GM19043 (cell line): ENCODE results near the gene CHRNA4.
"Not testable (repeated sequence)": the region's sequence is repeated elsewhere in the genome, so short reads cannot be mapped to it uniquely, and the experiment has no call there.

Experiments
- ATAC-seq: cut with Tn5 transposase; IDR thresholded peaks from one replicate; pipeline ENCODE4 v1.9.1; 2021; ENCODE audit warnings: low read depth; ENCODE audit not compliant: unreplicated experiment

The CHRNA4 gene

GRCh38 chr20:63313349-63314014, 47.7 kb downstream of the CHRNA4 start:
- no peak for ATAC-seq

DNA sequence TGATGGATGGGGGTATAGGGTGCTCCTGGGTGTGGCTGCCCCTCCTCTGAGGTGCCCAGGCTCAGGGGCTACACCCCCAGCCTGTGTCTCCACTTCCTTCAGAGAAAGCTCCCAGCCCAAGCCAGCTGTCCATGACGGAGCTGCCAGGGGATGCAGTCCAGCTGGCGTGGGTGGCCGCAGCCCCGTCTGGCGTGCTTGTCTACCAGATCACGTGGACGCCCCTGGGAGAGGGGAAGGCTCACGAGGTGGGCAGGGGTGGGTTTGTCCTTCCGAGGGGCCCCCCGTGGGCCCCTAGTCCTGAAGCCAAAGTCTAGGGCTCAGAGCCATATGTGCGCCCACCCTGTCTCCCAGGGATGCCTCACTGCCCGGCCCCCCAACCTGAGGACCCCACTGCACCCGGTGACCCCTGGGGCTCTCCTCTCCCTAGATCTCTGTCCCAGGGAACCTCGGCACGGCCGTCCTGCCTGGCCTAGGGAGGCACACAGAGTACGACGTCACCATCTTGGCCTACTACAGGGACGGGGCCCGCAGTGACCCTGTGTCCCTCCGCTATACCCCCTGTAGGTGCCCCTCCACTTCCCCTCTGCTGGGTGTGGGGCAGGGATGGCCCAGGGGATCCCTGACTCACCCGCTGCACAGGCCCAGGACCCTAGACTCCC, 48.3 kb downstream of the CHRNA4 start:
- no peak for ATAC-seq

DNA sequence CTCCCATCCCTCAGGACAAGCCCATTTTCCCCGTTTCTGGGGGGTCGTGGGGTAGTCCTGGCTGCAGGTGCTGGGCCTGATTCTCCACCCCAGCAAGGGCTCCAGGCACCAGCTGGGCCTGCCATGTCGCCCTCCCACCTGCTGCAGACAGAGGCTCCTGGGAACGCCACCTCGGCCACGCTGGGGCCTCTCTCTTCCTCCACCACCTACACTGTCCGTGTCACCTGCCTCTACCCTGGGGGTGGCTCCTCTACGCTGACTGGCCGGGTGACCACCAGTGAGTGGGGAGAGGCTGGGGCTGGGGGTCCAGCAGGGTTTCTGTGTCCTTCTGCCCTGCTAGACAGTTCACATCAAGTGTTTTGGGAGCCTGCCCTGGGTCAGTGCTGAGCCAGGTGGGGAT, 48.9 kb downstream of the CHRNA4 start:
- ATAC-seq: no peak

- no peak for ATAC-seq
These were observed 49.3 kb downstream of the CHRNA4 start for GRCh38 chr20:63311833-63312243.

GRCh38 chr20:63311186-63311832, 49.8 kb downstream of the CHRNA4 start:
- ATAC-seq: no peak

DNA sequence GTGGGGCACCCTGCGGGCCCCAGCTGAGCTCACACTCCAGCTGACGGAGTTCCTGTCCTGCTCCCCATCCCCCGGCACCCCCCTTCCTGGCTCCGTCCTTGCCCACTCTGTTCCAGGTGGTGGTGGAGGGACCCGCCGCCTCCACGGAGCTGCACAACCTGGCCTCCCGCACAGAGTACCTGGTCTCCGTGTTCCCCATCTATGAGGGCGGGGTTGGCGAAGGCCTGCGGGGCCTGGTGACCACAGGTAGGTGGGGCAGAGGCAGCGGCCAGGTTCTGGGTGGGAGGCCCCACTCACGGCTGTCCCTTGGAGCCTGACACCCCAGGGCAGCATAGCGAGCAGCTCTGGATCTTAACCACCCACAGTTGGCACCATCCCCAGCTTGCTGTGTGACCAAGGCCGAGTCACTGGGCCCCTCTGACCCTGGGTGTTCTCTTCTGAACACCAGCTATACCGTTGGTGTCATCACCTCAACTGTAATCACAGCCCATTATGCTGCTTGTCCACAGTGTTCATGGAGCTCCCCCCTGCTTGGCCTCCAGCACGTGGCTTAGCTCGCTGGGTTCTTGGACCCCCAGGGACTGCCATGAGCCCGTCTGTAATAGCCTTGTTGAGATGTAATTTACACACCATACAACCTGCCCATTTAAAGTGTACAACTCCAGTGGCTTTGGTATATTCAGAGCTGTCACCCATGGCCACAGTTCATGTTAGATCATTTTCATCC, 50.7 kb downstream of the CHRNA4 start:
- ATAC-seq: no peak

DNA sequence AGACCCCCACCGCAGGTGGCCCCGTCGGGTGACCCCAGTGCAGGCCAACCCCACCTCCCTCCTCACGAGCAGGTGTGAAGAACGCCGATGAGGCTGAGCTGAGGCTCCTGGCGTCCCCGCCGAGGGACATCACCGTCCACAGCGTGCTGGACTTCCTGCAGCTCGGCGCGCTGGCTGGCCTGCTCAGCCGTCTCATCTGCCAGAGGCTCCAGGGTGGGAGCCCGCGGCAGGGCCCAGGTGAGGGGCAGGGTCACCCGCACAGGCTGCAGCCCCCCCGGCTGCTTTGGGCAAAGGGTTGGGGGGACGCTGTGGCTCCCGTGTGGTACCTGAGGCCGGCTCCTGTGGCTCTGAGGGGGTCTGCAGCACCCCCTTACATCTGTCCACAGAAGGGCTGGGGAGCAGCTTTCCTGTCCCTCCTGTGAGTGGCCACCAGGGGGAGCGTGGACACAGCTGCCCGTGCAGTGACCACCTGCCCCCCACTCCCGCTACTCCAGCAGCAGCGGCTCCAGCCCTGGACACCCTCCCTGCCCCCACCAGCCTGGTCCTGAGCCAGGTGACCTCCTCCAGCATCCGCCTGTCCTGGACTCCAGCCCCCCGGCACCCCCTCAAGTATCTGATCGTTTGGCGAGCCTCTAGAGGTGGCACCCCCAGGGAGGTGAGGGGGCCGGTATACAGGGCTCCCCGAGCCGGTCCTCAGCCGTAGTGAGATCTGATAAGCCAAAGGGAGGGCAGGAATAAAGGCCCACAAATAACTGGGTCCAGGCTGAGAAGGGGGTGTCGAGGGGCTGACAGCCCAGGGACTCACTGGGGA, 51.7 kb downstream of the CHRNA4 start:
- ATAC-seq: no peak

- ATAC-seq: no peak
These were observed 52.8 kb downstream of the CHRNA4 start for GRCh38 chr20:63308218-63308911.

DNA sequence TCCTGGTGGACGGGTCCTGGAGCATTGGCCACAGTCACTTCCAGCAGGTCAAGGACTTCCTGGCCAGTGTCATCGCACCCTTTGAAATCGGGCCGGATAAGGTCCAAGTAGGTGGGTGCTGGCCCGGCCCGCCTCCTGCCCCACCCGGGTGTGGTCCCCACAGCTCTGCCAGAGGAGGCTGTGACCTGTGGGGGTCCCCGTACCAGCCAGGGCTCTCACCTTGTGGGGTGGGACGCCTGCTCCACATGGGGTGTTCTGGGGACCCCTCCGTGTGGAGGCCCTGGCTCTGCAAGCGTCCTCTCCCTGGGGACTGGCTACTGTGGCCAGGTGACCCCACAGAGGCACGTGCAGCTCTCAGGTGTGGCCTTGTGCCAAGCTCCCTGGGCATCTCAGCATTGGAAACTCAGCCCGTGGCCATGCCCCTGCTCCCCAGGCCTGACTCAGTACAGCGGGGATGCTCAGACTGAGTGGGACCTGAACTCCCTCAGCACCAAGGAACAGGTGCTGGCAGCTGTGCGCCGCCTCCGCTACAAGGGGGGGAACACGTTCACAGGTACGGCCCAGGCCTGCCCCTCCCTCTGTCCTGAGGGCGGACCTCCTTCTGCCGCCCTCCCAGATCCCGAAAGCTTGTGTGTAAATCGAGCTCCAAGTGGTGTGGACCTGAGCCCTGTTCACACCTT, 53.5 kb downstream of the CHRNA4 start:
- no peak for ATAC-seq

- ATAC-seq: no peak
These were observed 54.2 kb downstream of the CHRNA4 start for GRCh38 chr20:63306673-63307537.

GRCh38 chr20:63305933-63306672, 55.0 kb downstream of the CHRNA4 start:
- not testable (repeated sequence) for ATAC-seq

DNA sequence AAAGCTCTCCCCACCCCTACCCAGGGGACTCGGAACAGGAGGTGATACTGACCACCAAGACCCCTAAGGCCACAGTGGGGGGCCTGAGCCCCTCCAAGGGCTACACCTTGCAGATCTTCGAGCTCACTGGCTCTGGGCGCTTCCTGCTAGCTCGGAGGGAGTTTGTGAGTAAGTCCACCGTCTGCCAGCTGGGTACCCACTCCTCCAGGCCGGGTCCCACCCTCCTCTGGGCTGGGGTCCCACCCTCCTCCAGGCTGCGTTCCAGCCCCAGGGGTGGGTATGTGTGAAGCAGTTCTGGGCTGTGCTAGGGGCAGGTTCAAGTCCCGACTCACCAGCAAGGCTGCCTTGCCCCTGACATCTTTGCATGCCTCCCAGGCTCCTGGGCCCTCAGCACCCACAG, 55.8 kb downstream of the CHRNA4 start:
- no peak for ATAC-seq

DNA sequence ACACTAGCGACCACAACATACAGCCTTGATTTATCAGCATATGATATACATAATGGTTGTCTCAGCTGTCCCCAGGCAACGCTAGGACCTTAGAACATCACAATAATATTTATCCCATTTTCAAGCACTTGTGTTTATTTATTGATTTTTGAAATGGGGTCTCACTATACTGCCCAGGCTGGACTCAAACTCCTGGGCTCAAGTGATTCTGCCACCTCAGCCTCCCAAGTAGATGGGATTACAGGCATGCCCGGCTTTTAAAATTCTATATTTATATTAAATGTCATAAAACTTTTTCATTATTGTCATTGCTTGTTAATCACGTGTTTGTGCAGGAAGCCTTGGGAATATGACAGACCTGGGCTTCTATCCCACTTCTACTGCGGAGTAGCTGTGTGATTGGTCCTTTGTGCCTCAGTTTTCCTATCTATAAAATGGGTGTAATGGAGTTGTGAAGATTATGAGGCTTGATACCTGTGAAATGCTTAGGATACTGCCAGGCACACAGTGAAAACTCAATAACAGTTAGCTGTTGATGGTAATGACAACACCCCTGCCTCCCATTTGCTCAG, 58.0 kb downstream of the CHRNA4 start:
- no peak for ATAC-seq

GRCh38 chr20:63301671-63302070, 59.5 kb downstream of the CHRNA4 start:
- no peak for ATAC-seq

DNA sequence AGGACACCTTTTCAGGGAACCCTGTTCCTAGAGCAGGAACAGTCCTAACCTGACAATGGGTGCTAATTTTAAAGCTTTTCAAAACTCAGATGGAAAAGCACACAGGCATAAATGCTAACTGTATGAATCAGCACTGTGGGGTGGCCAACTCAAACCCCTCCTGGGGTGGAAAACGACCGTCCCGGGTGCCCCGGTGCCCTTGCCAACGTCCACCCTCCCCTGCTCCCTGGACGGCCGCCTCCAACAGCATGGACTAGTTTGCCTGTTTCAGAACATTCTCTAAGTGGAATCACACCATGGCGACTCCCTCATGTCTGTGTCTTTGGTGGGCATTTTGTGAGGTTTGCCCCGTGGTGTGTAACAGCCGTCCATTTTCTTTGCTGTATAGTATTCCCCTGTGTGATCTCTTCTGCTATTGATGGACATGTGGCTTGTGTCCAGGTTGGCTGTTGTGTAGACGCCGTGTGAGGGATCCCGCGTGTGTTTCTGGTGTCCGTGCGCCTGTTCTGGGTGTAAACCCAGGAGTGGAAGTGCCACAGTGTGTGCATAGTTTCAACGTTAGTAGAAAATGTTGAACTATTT, 62.3 kb downstream of the CHRNA4 start:
- ATAC-seq: no peak

DNA sequence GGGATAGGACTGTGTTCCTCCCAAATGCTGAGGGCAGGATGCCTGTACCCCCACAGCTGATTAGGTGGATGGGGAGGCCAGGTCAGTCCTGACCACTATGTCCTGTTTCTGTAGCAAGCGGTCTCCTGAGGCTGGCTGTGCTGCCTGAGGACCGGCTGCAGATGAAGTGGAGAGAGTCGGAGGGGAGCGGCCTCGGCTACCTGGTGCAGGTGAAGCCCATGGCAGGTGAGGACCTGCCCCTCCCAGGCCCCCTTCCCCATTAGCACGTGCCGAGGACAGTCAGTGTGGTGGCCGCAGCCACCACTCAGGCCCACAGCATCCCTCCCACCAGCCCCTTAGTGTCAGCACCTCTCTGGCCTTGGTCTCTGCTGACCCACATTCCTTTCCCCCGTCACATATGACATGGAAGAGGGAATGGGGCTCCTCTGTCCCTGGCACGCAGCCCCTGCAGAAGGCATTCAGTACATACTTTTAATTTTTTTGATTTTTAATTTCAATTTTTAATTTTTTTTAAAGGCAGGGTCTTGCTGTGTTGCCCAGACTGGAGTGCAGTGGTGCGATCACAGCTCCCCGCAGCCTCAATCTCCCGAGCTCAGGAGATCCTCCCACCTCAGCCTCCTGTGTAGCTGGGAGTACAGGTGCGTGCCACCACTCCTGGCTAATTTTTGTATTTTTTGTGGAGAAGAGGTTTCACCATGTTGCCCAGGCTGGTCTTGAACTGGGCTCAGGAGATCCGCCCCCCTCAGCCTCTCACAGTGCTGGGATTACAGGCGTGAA, 63.2 kb downstream of the CHRNA4 start:
- no peak for ATAC-seq
